ENCODE results near the gene ATOH1. TPM values are rescaled to one million over a fixed set of nuclear protein-coding genes. Genes with fewer than 3 reads are reported as not detected.

The ATOH1 gene
- total RNA-seq, 1 donor from 2014 or later, result not detected

GRCh38 chr4:93834249-93835066 is 5.9 kb downstream of the ATOH1 start:
- no peak for DNase-seq (ENCODE audit: low spot score)

- no peak for DNase-seq (ENCODE audit: low spot score)
Observed at GRCh38 chr4:93835929-93836328, 7.4 kb downstream of the ATOH1 start.

- no peak for DNase-seq (ENCODE audit: low spot score)
Observed at GRCh38 chr4:93839704-93840103, 11.2 kb downstream of the ATOH1 start.

- DNase-seq (ENCODE audit: low spot score), result no peak
Observed at GRCh38 chr4:93841803-93842345, 13.3 kb downstream of the ATOH1 start.

GRCh38 chr4:93842601-93843252 is 14.2 kb downstream of the ATOH1 start:
- DNase-seq (ENCODE audit: low spot score), result peak; percentile 34

GRCh38 chr4:93843772-93844171 is 15.2 kb downstream of the ATOH1 start:
- no peak for DNase-seq (ENCODE audit: low spot score)

GRCh38 chr4:93852680-93853079 is 24.1 kb downstream of the ATOH1 start:
- no peak for DNase-seq (ENCODE audit: low spot score)

- no peak for DNase-seq (ENCODE audit: low spot score)
Observed at GRCh38 chr4:93855926-93856325, 27.4 kb downstream of the ATOH1 start.

GRCh38 chr4:93865650-93866049 is 37.1 kb downstream of the ATOH1 start:
- no peak for DNase-seq (ENCODE audit: low spot score)

GRCh38 chr4:93867416-93868001 is 39.0 kb downstream of the ATOH1 start:
- no peak for DNase-seq (ENCODE audit: low spot score)

- DNase-seq (ENCODE audit: low spot score), result no peak
Observed at GRCh38 chr4:93870876-93871458, 42.4 kb downstream of the ATOH1 start.

GRCh38 chr4:93876754-93877153 is 48.2 kb downstream of the ATOH1 start:
- DNase-seq (ENCODE audit: low spot score), result no peak

GRCh38 chr4:93878566-93878965 is 50.0 kb downstream of the ATOH1 start:
- no peak for DNase-seq (ENCODE audit: low spot score)

GRCh38 chr4:93879919-93880318 is 51.4 kb downstream of the ATOH1 start:
- DNase-seq (ENCODE audit: low spot score), result no peak
